ENCODE measurements around the gene SHISAL1.

DNA sequence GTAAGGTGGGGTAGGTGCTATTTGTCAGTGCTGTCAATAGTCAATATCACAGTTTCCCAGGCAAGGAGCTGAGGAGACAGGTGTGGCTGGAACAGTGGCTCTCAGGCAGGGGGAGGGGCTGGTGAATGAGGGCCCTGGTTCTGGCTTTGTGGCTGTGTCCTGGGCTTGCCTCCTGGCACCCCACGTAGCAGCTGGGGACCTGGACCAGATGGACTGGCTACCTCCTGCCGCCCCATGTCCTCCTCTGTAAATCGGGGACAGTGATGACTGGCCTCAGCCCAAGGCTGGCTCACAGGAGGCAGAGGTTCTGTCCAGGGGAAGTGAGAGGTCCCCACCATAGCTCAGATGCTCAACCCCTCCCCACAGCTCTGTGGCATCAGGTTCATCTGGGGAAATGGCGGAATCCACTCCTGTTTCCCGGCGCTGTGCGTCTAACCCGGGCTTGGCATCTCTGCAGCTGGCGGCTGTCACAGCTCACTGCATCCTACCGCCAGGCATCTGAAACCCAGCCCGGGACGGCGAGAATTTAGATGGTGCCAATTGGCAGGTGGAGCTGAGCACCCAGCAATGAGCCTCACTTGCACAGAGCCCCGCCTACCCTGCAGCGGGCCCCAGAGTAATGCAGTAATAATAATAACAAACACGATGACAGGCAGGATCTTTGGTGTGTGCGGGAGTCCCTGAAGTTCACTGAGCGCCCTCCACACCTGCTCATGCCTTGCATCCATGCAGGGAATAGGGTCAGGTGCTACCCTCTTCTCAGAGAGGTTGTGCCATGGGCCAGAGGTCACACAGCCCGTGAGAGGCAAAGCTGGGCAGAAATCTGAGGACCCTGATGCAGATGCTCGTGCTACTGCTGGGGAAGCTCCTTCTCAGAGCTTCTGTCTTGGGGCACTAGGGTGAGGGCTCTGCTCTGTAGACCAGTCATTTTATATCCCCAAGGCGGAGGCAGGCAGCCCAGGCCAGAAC is 27.8 kb upstream of the SHISAL1 start:
- TF ChIP-seq CTCF (IDR thresholded peaks at IDR 0.05; ENCODE audit: low read depth, low read length) (no peak), EZH2phosphoT487 (IDR thresholded peaks at IDR 0.05; ENCODE audit: low read depth) (no peak)

Measured in OCI-LY3 (cell line).